ENCODE results near the gene HHAT. TPM values are rescaled to one million over a fixed set of nuclear protein-coding genes. Genes with fewer than 3 reads are reported as not detected.

Gene HHAT
- total RNA-seq (2022; extraction: Qiagen RNA extraction; ENCODE audit: low read depth) = 2.0 to 2.5 TPM (median 2.1 TPM) in 5 replicates

GRCh38 chr1:210328746-210329503 is at the start of gene HHAT:
TSS of gene HHAT (plus strand) at chr1:210328902. CDS start at chr1:210348976, 20,074 bp downstream.

Other genes starting within 250 kb of the HHAT start
- 0.61 to 1.8 TPM (median 0.91 TPM) in 5 replicates for gene SERTAD4, start 96.1 kb upstream of the HHAT start, total RNA-seq (2022; extraction: Qiagen RNA extraction; ENCODE audit: low read depth)